HepG2 (cell line): ENCODE results near the gene CORT. TPM values are rescaled to one million over a fixed set of nuclear protein-coding genes. Genes with fewer than 3 reads are reported as not detected.

Source experiments
- ARNT2 ChIP-seq: sonication (generic); formaldehyde crosslinking; IDR thresholded peaks from 2 replicates; pipeline ENCODE4 v1.8.0; 2022; ENCODE audit warnings: mild to moderate bottlenecking, low read depth, missing genetic modification reagents, moderate library complexity
- CC2D1A ChIP-seq: sonication (generic); formaldehyde crosslinking; IDR thresholded peaks from 2 replicates; pipeline ENCODE4 v1.8.1; 2023; ENCODE audit warnings: mild to moderate bottlenecking, missing genetic modification reagents
- HOXA7 ChIP-seq: sonication (generic); formaldehyde crosslinking; IDR thresholded peaks from 2 replicates; pipeline ENCODE4 v1.8.1; 2022; ENCODE audit warnings: mild to moderate bottlenecking, missing genetic modification reagents, moderate library complexity
- IRX3 ChIP-seq: sonication (generic); formaldehyde crosslinking; IDR thresholded peaks from 2 replicates; pipeline ENCODE4 v1.8.1; 2023; ENCODE audit warnings: mild to moderate bottlenecking, low read depth, missing genetic modification reagents, borderline replicate concordance
- NFYC ChIP-seq: IDR thresholded peaks from 2 replicates; pipeline ENCODE4 v1.6.1; 2016; ENCODE audit warnings: missing genetic modification reagents, missing compliant biosample characterization
- REPIN1 ChIP-seq: sonication (generic); formaldehyde crosslinking; IDR thresholded peaks from 2 replicates; pipeline ENCODE4 v1.8.0; 2022; ENCODE audit warnings: missing genetic modification reagents, low read depth, mild to moderate bottlenecking, borderline replicate concordance
- ZNF121 ChIP-seq: sonication (generic); formaldehyde crosslinking; IDR thresholded peaks from 2 replicates; pipeline ENCODE4 v1.5.0; 2020; ENCODE audit warnings: mild to moderate bottlenecking, missing genetic modification reagents
- ZNF296 ChIP-seq: sonication (generic); formaldehyde crosslinking; conservative IDR thresholded peaks from 2 replicates; pipeline ENCODE4 v1.5.0; 2020; ENCODE audit warnings: mild to moderate bottlenecking, missing genetic modification reagents
- ZNF790 ChIP-seq: sonication (generic); formaldehyde crosslinking; IDR thresholded peaks from 2 replicates; pipeline ENCODE4 v1.8.0; 2022; ENCODE audit warnings: missing genetic modification reagents, mild to moderate bottlenecking, borderline replicate concordance
- polyA plus RNA-seq, 8 experiments: library from polyadenylated mRNA; depleted of rRNA in 3 of 8; stranded (reverse) in 7 of 8; unstranded in 1 of 8; fragments of >200 nt; fragmentation: Illumina TruSeq in 4 of 8; extraction: Trizol in 4 of 8; gene quantifications; 2 replicates each; pipeline versions ENCODE4 v1.2.1 to v1.2.3, GENCODE V29; 2011 to 2016; ENCODE audit warnings: low read depth in 4 of 8, missing spikeins in 1 of 8, mixed read lengths in 1 of 8; ENCODE audit not compliant: insufficient read depth in 1 of 8
- total RNA-seq, 5 experiments: library from RNA; depleted of rRNA; stranded (reverse); fragments of >200 nt; fragmentation: Illumina TruSeq; extraction: Trizol; gene quantifications; 2 replicates each; pipeline ENCODE4 v1.2.3, GENCODE V29; 2016; ENCODE audit warnings: low read depth in 1 of 5
- TF ChIP-seq, protein P1 (sequence below): sonication (generic); formaldehyde crosslinking; IDR thresholded peaks from 2 replicates; pipeline ENCODE4 v1.5.0; 2020; ENCODE audit warnings: mild to moderate bottlenecking, missing genetic modification reagents, borderline replicate concordance
- TF ChIP-seq, protein P2 (sequence below): sonication (generic); formaldehyde crosslinking; IDR thresholded peaks from 2 replicates; pipeline ENCODE4 v1.4.0; 2020; ENCODE audit warnings: missing genetic modification reagents
- TF ChIP-seq, protein P3 (sequence below): sonication (generic); formaldehyde crosslinking; IDR thresholded peaks from 2 replicates; pipeline ENCODE4 v1.8.1; 2023; ENCODE audit warnings: mild to moderate bottlenecking, inconsistent platforms, moderate library complexity, missing genetic modification reagents, borderline replicate concordance
- TF ChIP-seq, protein P4 (sequence below): IDR thresholded peaks from 2 replicates; pipeline ENCODE4 v1.6.1; 2018; ENCODE audit warnings: missing genetic modification reagents, mild to moderate bottlenecking, missing compliant biosample characterization

Gene CORT
- total and polyA plus RNA-seq, 2 of the 13 experiments (the other 11 are each of a cell fraction or from before 2014, with no cell fraction given) = 0.11 to 0.62 TPM

DNA sequence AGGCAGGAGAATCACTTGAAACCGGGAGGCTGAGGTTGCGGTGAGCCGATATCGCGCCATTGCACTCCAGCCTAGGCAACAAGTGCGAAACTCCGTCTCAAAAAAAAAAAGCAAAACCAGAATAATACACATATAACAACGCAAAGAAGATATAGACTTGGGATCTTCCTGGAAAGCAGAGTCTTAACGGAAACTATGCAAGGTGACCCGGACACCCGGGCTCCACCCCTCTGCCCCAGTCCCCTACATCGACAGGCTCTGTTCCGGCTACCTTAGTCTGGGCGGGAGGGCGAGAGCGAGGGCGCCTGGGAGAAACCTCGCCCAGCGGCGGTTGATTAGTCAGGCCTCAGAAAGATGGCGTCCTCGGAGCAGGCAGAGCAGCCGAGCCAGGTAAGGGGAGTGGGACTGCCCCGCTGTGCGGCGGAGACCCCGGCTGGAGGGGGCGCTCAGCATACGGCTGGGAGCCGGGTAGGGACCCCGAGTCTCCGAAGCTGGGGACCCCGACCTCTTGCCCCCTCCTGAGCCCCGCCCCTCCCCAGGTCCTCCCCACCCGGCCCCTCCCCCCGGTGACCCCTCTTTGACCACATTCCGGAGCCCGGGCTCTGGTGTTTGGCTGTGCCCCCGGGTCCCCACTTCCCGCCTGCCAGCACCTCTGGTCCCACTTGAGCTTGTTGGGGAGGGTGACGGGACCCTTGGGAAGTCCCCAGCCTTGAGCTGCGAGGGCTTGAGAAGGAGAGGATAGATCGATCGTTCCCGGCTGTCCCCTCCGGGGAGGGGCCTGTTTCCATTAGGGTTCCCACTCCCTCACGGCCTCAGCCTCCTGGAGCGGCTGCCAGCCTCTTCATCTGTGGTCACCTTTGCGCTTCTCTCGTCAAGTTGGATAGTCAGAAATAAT lies 25.0 kb downstream of the CORT start, which contains the start of gene PEX14 (continued):
- TF ChIP-seq, protein P1, sequence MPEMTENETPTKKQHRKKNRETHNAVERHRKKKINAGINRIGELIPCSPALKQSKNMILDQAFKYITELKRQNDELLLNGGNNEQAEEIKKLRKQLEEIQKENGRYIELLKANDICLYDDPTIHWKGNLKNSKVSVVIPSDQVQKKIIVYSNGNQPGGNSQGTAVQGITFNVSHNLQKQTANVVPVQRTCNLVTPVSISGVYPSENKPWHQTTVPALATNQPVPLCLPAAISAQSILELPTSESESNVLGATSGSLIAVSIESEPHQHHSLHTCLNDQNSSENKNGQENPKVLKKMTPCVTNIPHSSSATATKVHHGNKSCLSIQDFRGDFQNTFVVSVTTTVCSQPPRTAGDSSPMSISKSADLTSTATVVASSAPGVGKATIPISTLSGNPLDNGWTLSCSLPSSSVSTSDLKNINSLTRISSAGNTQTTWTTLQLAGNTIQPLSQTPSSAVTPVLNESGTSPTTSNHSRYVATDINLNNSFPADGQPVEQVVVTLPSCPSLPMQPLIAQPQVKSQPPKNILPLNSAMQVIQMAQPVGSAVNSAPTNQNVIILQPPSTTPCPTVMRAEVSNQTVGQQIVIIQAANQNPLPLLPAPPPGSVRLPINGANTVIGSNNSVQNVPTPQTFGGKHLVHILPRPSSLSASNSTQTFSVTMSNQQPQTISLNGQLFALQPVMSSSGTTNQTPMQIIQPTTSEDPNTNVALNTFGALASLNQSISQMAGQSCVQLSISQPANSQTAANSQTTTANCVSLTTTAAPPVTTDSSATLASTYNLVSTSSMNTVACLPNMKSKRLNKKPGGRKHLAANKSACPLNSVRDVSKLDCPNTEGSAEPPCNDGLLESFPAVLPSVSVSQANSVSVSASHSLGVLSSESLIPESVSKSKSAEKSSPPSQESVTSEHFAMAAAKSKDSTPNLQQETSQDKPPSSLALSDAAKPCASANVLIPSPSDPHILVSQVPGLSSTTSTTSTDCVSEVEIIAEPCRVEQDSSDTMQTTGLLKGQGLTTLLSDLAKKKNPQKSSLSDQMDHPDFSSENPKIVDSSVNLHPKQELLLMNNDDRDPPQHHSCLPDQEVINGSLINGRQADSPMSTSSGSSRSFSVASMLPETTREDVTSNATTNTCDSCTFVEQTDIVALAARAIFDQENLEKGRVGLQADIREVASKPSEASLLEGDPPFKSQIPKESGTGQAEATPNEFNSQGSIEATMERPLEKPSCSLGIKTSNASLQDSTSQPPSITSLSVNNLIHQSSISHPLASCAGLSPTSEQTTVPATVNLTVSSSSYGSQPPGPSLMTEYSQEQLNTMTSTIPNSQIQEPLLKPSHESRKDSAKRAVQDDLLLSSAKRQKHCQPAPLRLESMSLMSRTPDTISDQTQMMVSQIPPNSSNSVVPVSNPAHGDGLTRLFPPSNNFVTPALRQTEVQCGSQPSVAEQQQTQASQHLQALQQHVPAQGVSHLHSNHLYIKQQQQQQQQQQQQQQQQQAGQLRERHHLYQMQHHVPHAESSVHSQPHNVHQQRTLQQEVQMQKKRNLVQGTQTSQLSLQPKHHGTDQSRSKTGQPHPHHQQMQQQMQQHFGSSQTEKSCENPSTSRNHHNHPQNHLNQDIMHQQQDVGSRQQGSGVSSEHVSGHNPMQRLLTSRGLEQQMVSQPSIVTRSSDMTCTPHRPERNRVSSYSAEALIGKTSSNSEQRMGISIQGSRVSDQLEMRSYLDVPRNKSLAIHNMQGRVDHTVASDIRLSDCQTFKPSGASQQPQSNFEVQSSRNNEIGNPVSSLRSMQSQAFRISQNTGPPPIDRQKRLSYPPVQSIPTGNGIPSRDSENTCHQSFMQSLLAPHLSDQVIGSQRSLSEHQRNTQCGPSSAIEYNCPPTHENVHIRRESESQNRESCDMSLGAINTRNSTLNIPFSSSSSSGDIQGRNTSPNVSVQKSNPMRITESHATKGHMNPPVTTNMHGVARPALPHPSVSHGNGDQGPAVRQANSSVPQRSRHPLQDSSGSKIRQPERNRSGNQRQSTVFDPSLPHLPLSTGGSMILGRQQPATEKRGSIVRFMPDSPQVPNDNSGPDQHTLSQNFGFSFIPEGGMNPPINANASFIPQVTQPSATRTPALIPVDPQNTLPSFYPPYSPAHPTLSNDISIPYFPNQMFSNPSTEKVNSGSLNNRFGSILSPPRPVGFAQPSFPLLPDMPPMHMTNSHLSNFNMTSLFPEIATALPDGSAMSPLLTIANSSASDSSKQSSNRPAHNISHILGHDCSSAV (CRISPR knock-in tag) = no peak
- TF ChIP-seq ZNF790 (CRISPR knock-in tag) = no peak
- no peak for TF ChIP-seq ZNF296 (CRISPR knock-in tag)
- TF ChIP-seq, protein P2, sequence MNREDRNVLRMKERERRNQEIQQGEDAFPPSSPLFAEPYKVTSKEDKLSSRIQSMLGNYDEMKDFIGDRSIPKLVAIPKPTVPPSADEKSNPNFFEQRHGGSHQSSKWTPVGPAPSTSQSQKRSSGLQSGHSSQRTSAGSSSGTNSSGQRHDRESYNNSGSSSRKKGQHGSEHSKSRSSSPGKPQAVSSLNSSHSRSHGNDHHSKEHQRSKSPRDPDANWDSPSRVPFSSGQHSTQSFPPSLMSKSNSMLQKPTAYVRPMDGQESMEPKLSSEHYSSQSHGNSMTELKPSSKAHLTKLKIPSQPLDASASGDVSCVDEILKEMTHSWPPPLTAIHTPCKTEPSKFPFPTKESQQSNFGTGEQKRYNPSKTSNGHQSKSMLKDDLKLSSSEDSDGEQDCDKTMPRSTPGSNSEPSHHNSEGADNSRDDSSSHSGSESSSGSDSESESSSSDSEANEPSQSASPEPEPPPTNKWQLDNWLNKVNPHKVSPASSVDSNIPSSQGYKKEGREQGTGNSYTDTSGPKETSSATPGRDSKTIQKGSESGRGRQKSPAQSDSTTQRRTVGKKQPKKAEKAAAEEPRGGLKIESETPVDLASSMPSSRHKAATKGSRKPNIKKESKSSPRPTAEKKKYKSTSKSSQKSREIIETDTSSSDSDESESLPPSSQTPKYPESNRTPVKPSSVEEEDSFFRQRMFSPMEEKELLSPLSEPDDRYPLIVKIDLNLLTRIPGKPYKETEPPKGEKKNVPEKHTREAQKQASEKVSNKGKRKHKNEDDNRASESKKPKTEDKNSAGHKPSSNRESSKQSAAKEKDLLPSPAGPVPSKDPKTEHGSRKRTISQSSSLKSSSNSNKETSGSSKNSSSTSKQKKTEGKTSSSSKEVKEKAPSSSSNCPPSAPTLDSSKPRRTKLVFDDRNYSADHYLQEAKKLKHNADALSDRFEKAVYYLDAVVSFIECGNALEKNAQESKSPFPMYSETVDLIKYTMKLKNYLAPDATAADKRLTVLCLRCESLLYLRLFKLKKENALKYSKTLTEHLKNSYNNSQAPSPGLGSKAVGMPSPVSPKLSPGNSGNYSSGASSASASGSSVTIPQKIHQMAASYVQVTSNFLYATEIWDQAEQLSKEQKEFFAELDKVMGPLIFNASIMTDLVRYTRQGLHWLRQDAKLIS (CRISPR knock-in tag) = no peak
- 0 out of 2 replicates have a peak, but pooled peaks have one; percentile 53 for TF ChIP-seq REPIN1 (CRISPR knock-in tag)
- no peak for TF ChIP-seq CC2D1A
- no peak for TF ChIP-seq ARNT2
- 0 out of 2 replicates have a peak, but pooled peaks have one; percentile 25 for TF ChIP-seq ZNF121 (CRISPR knock-in tag)
- TF ChIP-seq HOXA7 (CRISPR knock-in tag) = no peak
- peak; percentile 58; the same call in 1 of the 2 replicates for TF ChIP-seq NFYC
- TF ChIP-seq IRX3 (CRISPR knock-in tag) = no peak
- TF ChIP-seq, protein P3, sequence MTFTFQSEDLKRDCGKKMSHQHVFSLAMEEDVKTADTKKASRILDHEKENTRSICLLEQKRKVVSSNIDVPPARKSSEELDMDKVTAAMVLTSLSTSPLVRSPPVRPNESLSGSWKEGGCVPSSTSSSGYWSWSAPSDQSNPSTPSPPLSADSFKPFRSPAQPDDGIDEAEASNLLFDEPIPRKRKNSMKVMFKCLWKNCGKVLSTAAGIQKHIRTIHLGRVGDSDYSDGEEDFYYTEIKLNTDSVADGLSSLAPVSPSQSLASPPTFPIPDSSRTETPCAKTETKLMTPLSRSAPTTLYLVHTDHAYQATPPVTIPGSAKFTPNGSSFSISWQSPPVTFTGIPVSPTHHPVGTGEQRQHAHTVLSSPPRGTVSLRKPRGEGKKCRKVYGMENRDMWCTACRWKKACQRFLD (CRISPR knock-in tag) = no peak
- TF ChIP-seq, protein P4, sequence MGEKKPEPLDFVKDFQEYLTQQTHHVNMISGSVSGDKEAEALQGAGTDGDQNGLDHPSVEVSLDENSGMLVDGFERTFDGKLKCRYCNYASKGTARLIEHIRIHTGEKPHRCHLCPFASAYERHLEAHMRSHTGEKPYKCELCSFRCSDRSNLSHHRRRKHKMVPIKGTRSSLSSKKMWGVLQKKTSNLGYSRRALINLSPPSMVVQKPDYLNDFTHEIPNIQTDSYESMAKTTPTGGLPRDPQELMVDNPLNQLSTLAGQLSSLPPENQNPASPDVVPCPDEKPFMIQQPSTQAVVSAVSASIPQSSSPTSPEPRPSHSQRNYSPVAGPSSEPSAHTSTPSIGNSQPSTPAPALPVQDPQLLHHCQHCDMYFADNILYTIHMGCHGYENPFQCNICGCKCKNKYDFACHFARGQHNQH (CRISPR knock-in tag) = peak; percentile 64; the same call in 1 of the 2 replicates
